ENCODE data around the gene BASP1.
"Not testable (repeated sequence)": the region's sequence is repeated elsewhere in the genome, so short reads cannot be mapped to it uniquely, and the experiment has no call there.

The BASP1 gene

GRCh38 chr5:17312358-17312757, 94.9 kb downstream of the BASP1 start:
- no peak for DNase-seq (ENCODE audit: extremely low read depth, low read depth)
- no peak for TF ChIP-seq CTCF (IDR thresholded peaks at IDR 0.05; ENCODE audit: low read depth, low read length, missing control alignments)
- H3K4me3 ChIP-seq (replicated peaks; ENCODE audit: low read depth, low read length) = no peak overlapping the region

- no peak overlapping the region for H3K4me3 ChIP-seq (replicated peaks; ENCODE audit: low read depth, low read length)
- DNase-seq (ENCODE audit: extremely low read depth, low read depth) = peak; percentile 54
- no peak for TF ChIP-seq CTCF (IDR thresholded peaks at IDR 0.05; ENCODE audit: low read depth, low read length, missing control alignments)
Measured at GRCh38 chr5:17314907-17315471, 97.6 kb downstream of the BASP1 start.

GRCh38 chr5:17315710-17316221, 98.3 kb downstream of the BASP1 start:
- peak; percentile 77 for DNase-seq (ENCODE audit: extremely low read depth, low read depth)
- TF ChIP-seq CTCF (IDR thresholded peaks at IDR 0.05; ENCODE audit: low read depth, low read length, missing control alignments) = no peak
- H3K4me3 ChIP-seq (replicated peaks; ENCODE audit: low read depth, low read length) = no peak overlapping the region

DNA sequence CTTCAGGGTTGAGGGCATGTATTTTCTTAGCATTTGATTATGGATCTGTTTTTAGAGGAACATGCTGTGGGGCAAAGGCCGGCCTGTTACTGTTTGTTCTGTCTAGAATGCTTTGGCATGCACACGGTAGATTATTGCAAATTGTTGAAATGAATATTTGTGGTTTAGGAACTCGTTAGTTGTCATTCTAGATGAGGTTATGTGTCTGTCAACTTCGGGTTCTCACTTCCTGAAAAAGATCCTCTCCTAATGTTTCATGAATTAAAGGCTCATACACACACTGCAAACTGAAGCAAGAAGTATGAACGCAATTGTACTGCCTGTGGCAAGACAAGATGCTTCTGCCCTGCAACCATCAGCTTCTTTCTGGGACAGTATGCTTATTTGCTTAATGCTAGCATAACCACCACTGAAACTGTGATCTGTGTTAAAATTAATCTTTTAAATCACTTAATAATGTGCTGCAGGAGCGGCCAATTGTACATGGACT, 99.6 kb downstream of the BASP1 start:
- DNase-seq (ENCODE audit: extremely low read depth, low read depth) = no peak
- no peak for TF ChIP-seq CTCF (IDR thresholded peaks at IDR 0.05; ENCODE audit: low read depth, low read length, missing control alignments)
- no peak overlapping the region for H3K4me3 ChIP-seq (replicated peaks; ENCODE audit: low read depth, low read length)

DNA sequence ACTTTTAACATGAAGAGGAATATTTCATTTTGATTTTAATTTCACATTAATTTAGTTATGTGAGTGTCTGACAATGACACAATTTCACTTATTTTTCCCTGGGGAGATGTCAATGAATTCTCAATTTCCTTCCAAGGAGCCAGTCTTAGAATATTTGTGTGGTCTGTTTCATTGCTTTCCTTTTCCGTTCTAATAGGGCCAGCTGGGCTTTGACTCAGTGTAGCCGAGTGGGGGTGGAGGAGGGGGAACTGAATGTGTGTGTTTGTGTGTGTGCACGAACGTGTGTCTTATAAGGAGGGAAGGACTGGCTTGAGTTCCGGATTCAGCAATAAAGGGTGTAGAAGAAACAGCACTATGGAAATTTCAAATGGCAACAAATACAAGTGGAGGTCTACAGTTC, 100.0 kb downstream of the BASP1 start:
- TF ChIP-seq CTCF (IDR thresholded peaks at IDR 0.05; ENCODE audit: low read depth, low read length, missing control alignments) = no peak
- DNase-seq (ENCODE audit: extremely low read depth, low read depth) = no peak
- no peak overlapping the region for H3K4me3 ChIP-seq (replicated peaks; ENCODE audit: low read depth, low read length)

DNA sequence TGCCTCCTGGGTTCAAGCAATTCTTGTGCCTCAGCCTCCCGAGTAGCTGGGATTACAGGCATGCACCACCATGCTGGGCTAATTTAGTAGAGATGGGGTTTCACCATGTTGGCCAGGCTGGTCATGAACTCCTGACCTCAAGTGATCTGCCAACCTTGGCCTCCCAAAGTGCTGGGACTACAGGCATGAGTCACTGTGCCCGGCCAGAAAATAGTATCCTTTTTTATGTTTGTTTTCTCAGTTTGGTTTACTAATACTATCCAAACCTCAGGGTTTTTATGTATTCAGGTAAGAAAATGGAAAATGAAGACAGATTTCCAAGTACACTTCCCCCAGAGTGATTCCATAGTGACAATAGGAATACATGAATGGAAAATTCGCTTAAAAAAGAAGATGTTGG, 101.7 kb downstream of the BASP1 start:
- H3K4me3 ChIP-seq (replicated peaks; ENCODE audit: low read depth, low read length); DNase-seq (ENCODE audit: extremely low read depth, low read depth): not testable (repeated sequence)

- TF ChIP-seq CTCF (IDR thresholded peaks at IDR 0.05; ENCODE audit: low read depth, low read length, missing control alignments) = no peak
- no peak for DNase-seq (ENCODE audit: extremely low read depth, low read depth)
Measured at GRCh38 chr5:17325770-17326599, 108.6 kb downstream of the BASP1 start.

More at GRCh38 chr5:17325770-17326599, 108.6 kb downstream of the BASP1 start:
- H3K4me3 ChIP-seq (replicated peaks; ENCODE audit: low read depth, low read length) = no peak overlapping the region
